Esophagus muscularis mucosa (tissue), 3 donors: Measurements from ENCODE around the gene NGDN.

Source experiments
- CTCF ChIP-seq, 3 experiments: fragments of 200-600 bp in 2 of 3; fragments of 450-650 bp in 1 of 3; sonication (generic) in 2 of 3; IDR thresholded peaks; one replicate each; pipeline ENCODE4 v1.5.1; 2017 to 2019; ENCODE audit warnings: antibody characterized with exemption in 3 of 3, mild to moderate bottlenecking in 2 of 3, moderate library complexity in 1 of 3
- POLR2A ChIP-seq: fragments of 450-650 bp; IDR thresholded peaks from one replicate; pipeline ENCODE4 v1.6.1; 2017; ENCODE audit warnings: antibody characterized with exemption, moderate library complexity, mild to moderate bottlenecking, low read depth

- TF ChIP-seq CTCF (IDR thresholded peaks at IDR 0.05) (no peak), POLR2A (no peak)
These were observed 16.5 kb downstream of the NGDN start for GRCh38 chr14:23486036-23486435.
